ENCODE measurements around the gene CSNK1A1.

DNA sequence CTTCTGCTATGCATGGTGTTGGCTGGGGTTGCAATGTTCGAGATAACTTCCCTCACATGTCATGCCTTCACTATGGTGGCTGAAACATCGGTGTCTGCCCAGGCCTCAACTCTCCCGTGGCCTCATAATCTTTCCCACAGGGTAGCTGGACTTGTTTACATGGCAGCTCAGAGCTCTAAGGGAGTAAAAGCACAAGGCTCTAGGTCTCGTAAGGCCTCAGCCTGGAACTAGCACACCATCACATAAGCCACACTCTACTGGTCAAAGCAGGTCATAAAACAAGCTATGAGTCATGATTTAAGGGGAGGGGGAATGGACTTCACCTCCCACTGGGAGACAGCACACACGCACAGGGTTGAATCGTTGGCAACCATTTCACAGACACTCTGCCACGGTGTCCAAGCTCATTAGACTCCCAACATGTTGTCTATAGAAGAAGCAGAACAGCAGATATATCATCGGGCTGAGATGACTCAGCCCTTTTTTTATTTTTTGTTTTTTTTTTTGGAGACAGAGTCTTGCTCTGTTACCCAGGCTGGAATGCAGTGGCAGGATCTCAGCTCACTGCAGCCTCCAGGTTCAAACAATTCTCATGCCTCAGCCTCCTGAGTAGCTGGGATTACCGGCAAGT, 105.4 kb downstream of the CSNK1A1 start:
- TF ChIP-seq, protein P1, sequence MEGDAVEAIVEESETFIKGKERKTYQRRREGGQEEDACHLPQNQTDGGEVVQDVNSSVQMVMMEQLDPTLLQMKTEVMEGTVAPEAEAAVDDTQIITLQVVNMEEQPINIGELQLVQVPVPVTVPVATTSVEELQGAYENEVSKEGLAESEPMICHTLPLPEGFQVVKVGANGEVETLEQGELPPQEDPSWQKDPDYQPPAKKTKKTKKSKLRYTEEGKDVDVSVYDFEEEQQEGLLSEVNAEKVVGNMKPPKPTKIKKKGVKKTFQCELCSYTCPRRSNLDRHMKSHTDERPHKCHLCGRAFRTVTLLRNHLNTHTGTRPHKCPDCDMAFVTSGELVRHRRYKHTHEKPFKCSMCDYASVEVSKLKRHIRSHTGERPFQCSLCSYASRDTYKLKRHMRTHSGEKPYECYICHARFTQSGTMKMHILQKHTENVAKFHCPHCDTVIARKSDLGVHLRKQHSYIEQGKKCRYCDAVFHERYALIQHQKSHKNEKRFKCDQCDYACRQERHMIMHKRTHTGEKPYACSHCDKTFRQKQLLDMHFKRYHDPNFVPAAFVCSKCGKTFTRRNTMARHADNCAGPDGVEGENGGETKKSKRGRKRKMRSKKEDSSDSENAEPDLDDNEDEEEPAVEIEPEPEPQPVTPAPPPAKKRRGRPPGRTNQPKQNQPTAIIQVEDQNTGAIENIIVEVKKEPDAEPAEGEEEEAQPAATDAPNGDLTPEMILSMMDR (IDR thresholded peaks at IDR 0.05) = no peak
- TF ChIP-seq POLR2A (IDR thresholded peaks at IDR 0.05) (no peak), POLR2AphosphoS5 (IDR thresholded peaks at IDR 0.05) (peak in 1 of 3 donors; percentile 44)
